IPS-20b (cell line): ENCODE measurements around the gene SAMD14.
"Not testable (repeated sequence)": the region's sequence is repeated elsewhere in the genome, so short reads cannot be mapped to it uniquely, and the experiment has no call there.

Experiments used
- H3K27ac ChIP-seq: one replicate; pipeline ENCODE4 v1.5.1; 2013; ENCODE audit warnings: low read length
- H3K27me3 ChIP-seq: 2 replicates; pipeline ENCODE4 v1.6.1; 2013; ENCODE audit warnings: mild to moderate bottlenecking, low read length, inconsistent platforms; ENCODE audit not compliant: insufficient read depth
- H3K36me3 ChIP-seq: 2 replicates; pipeline ENCODE4 v1.6.1; 2013; ENCODE audit warnings: low read depth, mild to moderate bottlenecking, inconsistent platforms, low read length, moderate library complexity; ENCODE audit not compliant: insufficient read depth
- H3K4me1 ChIP-seq: 2 replicates; pipeline ENCODE4 v1.6.1; 2013; ENCODE audit warnings: mild to moderate bottlenecking, control low read depth, inconsistent platforms, low read length, moderate library complexity; ENCODE audit not compliant: insufficient read depth
- H3K4me3 ChIP-seq: 2 replicates; pipeline ENCODE4 v1.5.1; 2013; ENCODE audit warnings: mild to moderate bottlenecking, low read length, inconsistent platforms
- H3K9ac ChIP-seq: 2 replicates; pipeline ENCODE4 v1.6.1; 2013; ENCODE audit warnings: low read depth, mild to moderate bottlenecking, inconsistent platforms, low read length, moderate library complexity
- H3K9me3 ChIP-seq: 2 replicates; pipeline ENCODE4 v1.6.1; 2013; ENCODE audit warnings: mild to moderate bottlenecking, low read depth, low read length, inconsistent platforms; ENCODE audit not compliant: insufficient read depth

SAMD14 gene

DNA sequence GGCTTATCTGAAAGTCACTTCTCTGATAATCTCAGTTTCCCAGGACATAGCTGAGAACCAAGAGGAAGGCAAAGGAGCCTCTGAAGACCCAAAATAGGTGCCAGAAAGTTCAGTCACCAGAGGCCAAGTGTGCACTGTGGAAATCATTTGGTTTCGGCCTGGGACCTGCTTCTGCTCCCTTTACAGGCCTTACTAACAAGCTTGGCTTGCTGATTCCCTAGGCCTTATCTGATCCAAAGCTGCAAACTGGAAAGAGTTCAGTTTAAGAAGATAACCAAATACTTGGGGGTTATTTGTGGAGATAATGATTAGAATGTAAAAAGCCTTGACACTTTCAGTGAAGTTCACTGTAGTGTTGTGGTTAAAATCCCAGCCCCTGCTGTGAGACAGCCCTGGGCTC, 57.0 kb downstream of the SAMD14 start:
- no peak overlapping the region for H3K4me3 ChIP-seq
- H3K4me1 ChIP-seq = no peaks in the 10 kb centered on the region
- no peaks in the 10 kb centered on the region for H3K36me3 ChIP-seq
- no peak overlapping the region for H3K27ac ChIP-seq
- peaks cover 9% of the 10 kb centered on the region; the same call in 1 of the 2 replicates for H3K27me3 ChIP-seq
- H3K9me3 ChIP-seq = no peaks in the 10 kb centered on the region
- no peak overlapping the region for H3K9ac ChIP-seq

- Histone ChIP-seq H3K9me3 (no peaks in the 10 kb centered on the region), H3K9ac (no peak overlapping the region), H3K27me3 (peaks cover 9% of the 10 kb centered on the region; the same call in 1 of the 2 replicates), H3K4me1 (no peaks in the 10 kb centered on the region), H3K27ac (no peak overlapping the region), H3K4me3 (no peak overlapping the region), H3K36me3 (no peaks in the 10 kb centered on the region)
Measured at GRCh38 chr17:50072130-50072529, 57.8 kb downstream of the SAMD14 start.

- H3K27ac ChIP-seq = no peak overlapping the region
- no peak overlapping the region for H3K4me3 ChIP-seq
- H3K4me1 ChIP-seq = no peaks in the 10 kb centered on the region
- H3K9ac ChIP-seq = no peak overlapping the region
- no peaks in the 10 kb centered on the region for H3K9me3 ChIP-seq
- H3K36me3 ChIP-seq = no peaks in the 10 kb centered on the region
- H3K27me3 ChIP-seq = peaks cover 9% of the 10 kb centered on the region; the same call in 1 of the 2 replicates
Measured at GRCh38 chr17:50071692-50072091, 58.3 kb downstream of the SAMD14 start.

DNA sequence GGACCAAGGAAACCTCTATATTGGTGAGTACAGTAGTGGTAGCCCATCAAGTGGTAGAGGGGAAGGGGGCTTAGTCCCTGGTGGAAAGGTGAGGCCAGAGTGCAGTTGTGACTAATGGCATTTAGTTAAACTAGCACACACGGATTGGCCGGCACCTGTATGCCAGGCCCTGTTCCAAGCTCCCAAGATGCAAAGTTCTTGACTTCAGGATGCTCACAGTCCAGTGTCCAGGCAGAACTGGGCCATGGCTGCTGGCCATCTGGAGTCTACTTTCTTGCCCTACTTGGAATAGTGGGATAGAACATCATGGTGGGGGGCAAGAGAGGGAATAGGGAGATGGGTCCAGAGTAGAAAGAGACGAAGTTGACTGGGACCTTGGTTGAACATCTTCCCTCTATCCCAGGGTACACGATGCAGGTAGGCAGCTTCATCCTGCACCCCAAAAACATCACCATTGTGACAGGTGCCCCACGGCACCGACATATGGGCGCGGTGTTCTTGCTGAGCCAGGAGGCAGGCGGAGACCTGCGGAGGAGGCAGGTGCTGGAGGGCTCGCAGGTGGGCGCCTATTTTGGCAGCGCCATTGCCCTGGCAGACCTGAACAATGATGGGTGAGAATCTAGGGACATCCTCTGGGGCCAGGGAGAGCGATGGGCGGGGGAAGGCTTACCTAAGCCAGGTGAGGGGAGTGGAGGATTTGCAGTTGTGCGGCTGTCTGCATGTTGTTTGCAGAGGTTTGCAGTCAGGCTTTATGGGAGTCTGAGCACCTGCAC, 58.9 kb downstream of the SAMD14 start:
- Histone ChIP-seq H3K27me3 (peaks cover 5% of the 10 kb centered on the region; the same call in 1 of the 2 replicates), H3K9me3 (no peaks in the 10 kb centered on the region), H3K4me3 (no peak overlapping the region), H3K27ac (no peak overlapping the region), H3K36me3 (no peaks in the 10 kb centered on the region), H3K9ac (no peak overlapping the region), H3K4me1 (no peaks in the 10 kb centered on the region)

- no peaks in the 10 kb centered on the region for H3K36me3 ChIP-seq
- H3K27ac ChIP-seq = no peak overlapping the region
- H3K4me3 ChIP-seq = no peak overlapping the region
- H3K9ac ChIP-seq = no peak overlapping the region
- no peaks in the 10 kb centered on the region for H3K9me3 ChIP-seq
- no peaks in the 10 kb centered on the region for H3K27me3 ChIP-seq
- no peaks in the 10 kb centered on the region for H3K4me1 ChIP-seq
Measured at GRCh38 chr17:50067996-50068395, 62.0 kb downstream of the SAMD14 start.

GRCh38 chr17:50066995-50067394, 63.0 kb downstream of the SAMD14 start:
- no peak overlapping the region for H3K4me3 ChIP-seq
- H3K9ac ChIP-seq = no peak overlapping the region
- H3K27me3 ChIP-seq = no peaks in the 10 kb centered on the region
- H3K36me3 ChIP-seq = no peaks in the 10 kb centered on the region
- H3K27ac ChIP-seq = no peak overlapping the region
- no peaks in the 10 kb centered on the region for H3K9me3 ChIP-seq
- H3K4me1 ChIP-seq = no peaks in the 10 kb centered on the region

DNA sequence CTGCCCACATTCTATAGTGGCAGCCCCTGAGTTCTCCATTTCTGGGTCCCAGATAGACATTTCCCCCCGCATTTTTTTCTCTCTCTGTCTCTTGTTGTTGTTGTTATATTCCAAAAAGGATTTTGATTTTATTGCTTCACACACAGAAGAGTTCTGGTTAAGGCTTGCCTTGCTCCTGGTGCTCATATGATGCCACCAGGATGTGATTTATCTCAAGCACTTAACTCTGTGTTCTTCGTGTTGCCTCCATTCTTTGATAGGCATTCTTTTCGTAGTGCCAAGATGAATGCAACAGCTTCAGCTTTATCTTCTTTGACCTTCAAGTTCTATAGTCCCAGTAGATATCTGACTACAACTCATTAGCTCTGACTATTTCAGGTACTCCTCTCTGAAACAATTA, 64.9 kb downstream of the SAMD14 start:
- Histone ChIP-seq H3K36me3 (no peaks in the 10 kb centered on the region), H3K4me3 (no peak overlapping the region), H3K27me3 (no peaks in the 10 kb centered on the region), H3K9me3 (no peaks in the 10 kb centered on the region), H3K9ac (no peak overlapping the region), H3K27ac (no peak overlapping the region), H3K4me1 (no peaks in the 10 kb centered on the region)

GRCh38 chr17:50064253-50065001, 65.5 kb downstream of the SAMD14 start:
- H3K27ac ChIP-seq = no peak overlapping the region
- no peaks in the 10 kb centered on the region for H3K27me3 ChIP-seq
- no peak overlapping the region for H3K4me3 ChIP-seq
- H3K9me3 ChIP-seq = no peaks in the 10 kb centered on the region
- no peaks in the 10 kb centered on the region for H3K36me3 ChIP-seq
- no peaks in the 10 kb centered on the region; the same call in 1 of the 2 replicates for H3K4me1 ChIP-seq
- H3K9ac ChIP-seq = no peak overlapping the region

DNA sequence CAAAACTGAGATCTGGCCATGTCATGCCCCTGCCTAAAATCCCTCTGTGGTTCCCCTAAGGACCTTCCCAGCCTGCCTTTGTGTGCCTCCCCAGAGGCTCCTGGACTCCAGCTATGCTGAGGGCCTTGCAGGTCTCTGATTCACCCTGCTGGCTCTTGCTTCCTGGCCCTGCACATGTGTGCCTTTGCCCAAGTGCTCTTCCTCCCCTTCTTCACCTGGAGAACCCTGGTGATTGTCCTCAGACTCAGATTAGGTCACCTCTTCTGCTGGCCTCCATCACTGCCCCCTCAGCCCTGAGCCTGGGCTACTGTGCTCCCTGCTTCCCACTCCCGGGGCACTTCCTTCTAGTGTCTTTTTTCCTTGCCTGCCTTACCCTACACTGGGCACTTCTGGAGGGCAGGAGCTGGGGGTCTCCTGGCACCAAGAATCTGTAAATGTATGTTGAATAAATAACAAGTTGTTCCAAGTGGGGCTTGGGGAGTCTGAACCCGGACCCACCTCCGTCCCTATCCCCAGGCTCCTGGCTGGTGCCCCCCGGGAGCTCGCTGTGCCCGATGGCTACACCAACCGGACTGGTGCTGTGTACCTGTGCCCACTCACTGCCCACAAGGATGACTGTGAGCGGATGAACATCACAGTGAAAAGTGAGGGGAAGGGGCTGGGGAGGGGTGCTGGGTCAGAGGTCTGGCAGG, 66.3 kb downstream of the SAMD14 start:
- H3K9ac ChIP-seq = no peak overlapping the region
- no peaks in the 10 kb centered on the region; the same call in 1 of the 2 replicates for H3K4me1 ChIP-seq
- H3K4me3 ChIP-seq = no peak overlapping the region
- H3K36me3 ChIP-seq = no peaks in the 10 kb centered on the region
- H3K27me3 ChIP-seq = peaks cover 4% of the 10 kb centered on the region; the same call in 1 of the 2 replicates
- no peak overlapping the region for H3K27ac ChIP-seq
- H3K9me3 ChIP-seq = no peaks in the 10 kb centered on the region

DNA sequence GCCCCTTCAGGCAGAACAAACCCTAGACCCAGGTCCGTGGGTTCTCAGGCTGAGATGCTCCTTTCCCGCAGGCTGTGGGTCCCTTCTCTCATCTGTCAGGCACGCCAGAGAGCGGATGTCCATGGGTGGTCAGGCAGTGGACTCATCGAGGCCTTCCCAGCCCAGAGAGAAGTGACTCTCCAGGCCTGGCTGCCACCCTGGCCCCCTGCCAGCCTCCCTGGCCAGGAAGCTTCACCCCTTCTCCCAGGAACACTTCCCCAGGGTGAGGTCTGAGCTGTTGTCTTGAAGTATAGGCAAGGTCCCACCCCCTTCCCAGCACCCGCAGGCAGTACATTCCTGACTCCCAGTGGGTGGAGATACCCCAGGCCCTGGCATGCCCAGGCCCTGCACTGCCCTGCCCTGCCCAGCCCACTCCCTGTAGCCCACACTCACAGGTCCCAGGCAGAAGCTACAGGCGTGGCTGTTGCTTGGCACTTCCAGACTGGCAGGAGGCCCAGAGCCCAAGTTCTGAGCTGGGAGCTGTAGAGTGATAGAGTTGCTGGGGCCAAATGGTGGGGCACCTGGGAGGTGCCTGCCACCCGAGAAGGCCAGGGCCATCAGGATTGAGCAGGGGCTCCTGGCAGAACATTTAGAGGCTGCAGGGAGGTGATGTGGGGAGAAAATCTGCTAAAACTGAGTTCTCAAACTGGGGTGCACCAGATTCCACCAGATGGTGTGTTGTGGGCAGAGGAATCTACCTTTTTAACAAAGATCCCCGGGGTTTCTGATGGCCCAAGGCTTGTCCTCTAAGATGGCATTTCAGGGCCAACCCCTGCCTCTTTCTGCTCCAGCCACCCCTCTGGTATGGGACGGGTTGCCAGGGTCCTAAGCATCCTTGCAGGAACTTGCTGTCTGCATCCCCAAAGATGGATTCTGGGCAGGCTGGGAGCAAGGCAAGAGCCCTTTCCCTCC, 67.4 kb downstream of the SAMD14 start:
- no peaks in the 10 kb centered on the region; the same call in 1 of the 2 replicates for H3K4me1 ChIP-seq
- H3K27ac ChIP-seq = no peak overlapping the region
- peaks cover 15% of the 10 kb centered on the region for H3K27me3 ChIP-seq
- H3K9ac ChIP-seq = no peak overlapping the region
- no peaks in the 10 kb centered on the region for H3K36me3 ChIP-seq
- H3K4me3 ChIP-seq = no peak overlapping the region
- no peaks in the 10 kb centered on the region for H3K9me3 ChIP-seq

DNA sequence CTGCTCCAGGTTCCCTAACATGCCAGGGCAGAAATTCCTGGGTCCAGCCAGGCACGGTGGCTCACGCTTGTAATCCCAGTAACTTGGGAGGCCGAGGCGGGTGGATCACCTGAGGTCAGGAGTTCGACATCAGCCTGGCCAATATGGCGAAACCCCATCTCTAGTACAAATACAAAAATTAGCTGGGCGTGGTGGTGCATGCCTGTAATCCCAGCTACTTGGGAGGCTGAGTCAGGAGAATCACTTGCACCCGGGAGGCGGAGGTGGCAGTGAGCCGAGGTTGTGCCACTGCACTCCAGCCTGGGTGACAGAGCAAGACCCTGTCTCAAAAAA, 68.3 kb downstream of the SAMD14 start:
- not testable (repeated sequence) for H3K4me1 ChIP-seq, H3K4me3 ChIP-seq, H3K36me3 ChIP-seq, H3K27ac ChIP-seq, H3K9me3 ChIP-seq, H3K9ac ChIP-seq
- H3K27me3 ChIP-seq = peaks cover 24% of the 10 kb centered on the region
